Cardiac fibroblast (primary cell): ENCODE results near the gene MIPOL1.

Source experiments
- DNase-seq, 2 donors: peaks; one replicate each; pipeline versions ENCODE4 v3.0.0 to v3.0.0-alpha.2; 2010; ENCODE audit warnings: low read depth in 2 of 2
- H3K4me3 ChIP-seq, 2 donors: replicated peaks in 1 of 2; 1 replicate in 1 of 2; 2 replicates in 1 of 2; pipeline ENCODE4 v1.5.1; 2011; ENCODE audit warnings: low read depth in 2 of 2, low read length in 2 of 2, mild to moderate bottlenecking in 2 of 2, moderate library complexity in 1 of 2
- CTCF ChIP-seq: IDR thresholded peaks from one replicate; pipeline ENCODE4 v1.5.1; 2011; ENCODE audit warnings: low read depth, mild to moderate bottlenecking, low read length, inconsistent platforms

MIPOL1 gene

GRCh38 chr14:37254411-37254947, 56.7 kb downstream of the MIPOL1 start:
- H3K4me3 ChIP-seq, result no peak overlapping the region
- TF ChIP-seq CTCF, result no peak
- no peak for DNase-seq

GRCh38 chr14:37257501-37258070, 59.8 kb downstream of the MIPOL1 start:
- no peak overlapping the region for H3K4me3 ChIP-seq
- TF ChIP-seq CTCF, result no peak
- no peak for DNase-seq

GRCh38 chr14:37262649-37263048, 64.9 kb downstream of the MIPOL1 start:
- TF ChIP-seq CTCF, result no peak
- H3K4me3 ChIP-seq, result no peak overlapping the region
- DNase-seq, result no peak

- H3K4me3 ChIP-seq, result no peak overlapping the region
- DNase-seq, result peak in 1 of 2 donors; percentile 6
- TF ChIP-seq CTCF, result no peak
Observed at GRCh38 chr14:37263656-37264236, 66.0 kb downstream of the MIPOL1 start.

GRCh38 chr14:37268788-37269187, 71.1 kb downstream of the MIPOL1 start:
- no peak for TF ChIP-seq CTCF
- DNase-seq, result no peak
- H3K4me3 ChIP-seq, result no peak overlapping the region

- H3K4me3 ChIP-seq, result no peak overlapping the region
- DNase-seq, result no peak
- TF ChIP-seq CTCF, result no peak
Observed at GRCh38 chr14:37270629-37271028, 72.9 kb downstream of the MIPOL1 start.

- no peak for DNase-seq
- no peak for TF ChIP-seq CTCF
- no peak overlapping the region for H3K4me3 ChIP-seq
Observed at GRCh38 chr14:37272569-37272968, 74.8 kb downstream of the MIPOL1 start.
